Smooth muscle cell (in vitro differentiated cells): ENCODE results near the gene FAM83E. TPM values are rescaled to one million over a fixed set of nuclear protein-coding genes. Genes with fewer than 3 reads are reported as not detected.

Experiments
- DNase-seq: peaks from one replicate; lab custom pipeline; 2025; ENCODE audit not compliant: unreplicated experiment; lab: John Stamatoyannopoulos, UW
- H2AFZ ChIP-seq: fragments of 200-600 bp; sonication (generic); 2 replicates; pipeline ENCODE4 v1.6.0; 2016; ENCODE audit warnings: antibody characterized with exemption, low read depth, mild to moderate bottlenecking
- H3F3A ChIP-seq: fragments of 200-600 bp; sonication (generic); 2 replicates; pipeline ENCODE4 v1.6.0; 2017; ENCODE audit warnings: antibody characterized with exemption, low read depth
- H3K27ac ChIP-seq: fragments of 200-600 bp; sonication (generic); 2 replicates; pipeline ENCODE4 v1.5.1; 2016; ENCODE audit warnings: low read depth, mild to moderate bottlenecking
- H3K27me3 ChIP-seq: fragments of 200-600 bp; sonication (generic); 2 replicates; pipeline ENCODE4 v1.6.1; 2016; ENCODE audit warnings: low read depth, mild to moderate bottlenecking
- H3K36me3 ChIP-seq: fragments of 200-600 bp; sonication (generic); 2 replicates; pipeline ENCODE4 v1.5.1; 2016; ENCODE audit warnings: low read depth
- H3K4me1 ChIP-seq: fragments of 200-600 bp; sonication (generic); 2 replicates; pipeline ENCODE4 v1.5.1; 2016; ENCODE audit warnings: low read depth
- H3K4me2 ChIP-seq: fragments of 200-600 bp; sonication (generic); 2 replicates; pipeline ENCODE4 v1.6.0; 2016; ENCODE audit warnings: mild to moderate bottlenecking
- H3K4me3 ChIP-seq: fragments of 200-600 bp; sonication (generic); 2 replicates; pipeline ENCODE4 v1.5.1; 2016; ENCODE audit warnings: mild to moderate bottlenecking
- H3K79me2 ChIP-seq: fragments of 200-600 bp; sonication (generic); 2 replicates; pipeline ENCODE4 v1.6.0; 2016; ENCODE audit warnings: low read depth, mild to moderate bottlenecking
- H3K9ac ChIP-seq: fragments of 200-600 bp; sonication (generic); 2 replicates; pipeline ENCODE4 v1.6.0; 2016; ENCODE audit warnings: low read depth
- H3K9me3 ChIP-seq: fragments of 200-600 bp; sonication (generic); replicated peaks from 2 replicates; pipeline ENCODE4 v1.5.1; 2016; ENCODE audit warnings: low read depth
- H4K20me1 ChIP-seq: fragments of 200-600 bp; sonication (generic); 2 replicates; pipeline ENCODE4 v1.6.0; 2016; ENCODE audit warnings: low read depth
- WGBS: methylation state at CpG from one replicate; pipeline ENCODE4 v1.1.7; 2016; ENCODE audit warnings: low lambda C conversion rate; 5-methylcytosine and 5-hydroxymethylcytosine counted together
- polyA plus RNA-seq: library from polyadenylated mRNA; unstranded; fragments of >200 nt; fragmentation: Nextera tagmentation; extraction: Ambion mirVana; gene quantifications from 2 replicates; pipeline ENCODE4 v1.2.1, GENCODE V29; 2016
- total RNA-seq: library from RNA; depleted of rRNA; stranded (reverse); fragments of >200 nt; gene quantifications from 2 replicates; pipeline ENCODE4 v1.2.3, GENCODE V29; 2014
- TF ChIP-seq, protein P1 (sequence below): fragments of 200-600 bp; sonication (generic); IDR thresholded peaks from 2 replicates; pipeline ENCODE4 v1.5.1; 2017; ENCODE audit warnings: borderline replicate concordance, mild to moderate bottlenecking, antibody characterized with exemption; ENCODE audit not compliant: insufficient read depth, poor library complexity, severe bottlenecking

Gene FAM83E
- total and polyA plus RNA-seq, 2 experiments from 2014 or later = 0.49 TPM

DNA sequence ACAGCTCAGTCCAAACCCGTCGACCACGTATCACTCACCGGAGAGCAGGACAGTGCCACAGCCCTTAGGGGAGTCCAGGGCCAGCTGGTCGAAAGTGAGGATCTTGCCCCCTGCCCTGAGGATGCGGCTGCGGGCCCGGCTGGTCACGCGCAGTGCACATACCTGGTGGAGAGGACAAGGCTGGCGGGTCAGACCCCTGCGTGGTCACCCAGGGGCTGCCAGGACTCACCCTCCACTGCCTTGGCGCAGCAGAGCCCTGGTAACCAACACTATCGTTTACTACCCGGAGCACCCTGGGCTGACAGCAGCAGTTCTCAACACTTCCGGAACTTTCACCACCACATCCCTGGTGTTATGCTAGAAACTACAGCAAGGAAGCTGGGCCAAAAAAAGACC, 1.2 kb upstream of the FAM83E start:
- Histone ChIP-seq H3K79me2 (peaks cover 27% of the 10 kb centered on the region), H3K4me2 (no peak overlapping the region), H3K9me3 (no peaks in the 10 kb centered on the region), H3K9ac (no peak overlapping the region), H3K36me3 (peaks cover 3% of the 10 kb centered on the region), H4K20me1 (peaks cover 41% of the 10 kb centered on the region), H3K4me3 (no peak overlapping the region), H3K4me1 (peaks cover 21% of the 10 kb centered on the region), H3K27me3 (no peaks in the 10 kb centered on the region), H3F3A (peaks cover 21% of the 10 kb centered on the region), H2AFZ (no peak overlapping the region), H3K27ac (no peak overlapping the region)
- WGBS = 98% methylated on average over 16 of the region's 16 CpGs
- TF ChIP-seq, protein P1, sequence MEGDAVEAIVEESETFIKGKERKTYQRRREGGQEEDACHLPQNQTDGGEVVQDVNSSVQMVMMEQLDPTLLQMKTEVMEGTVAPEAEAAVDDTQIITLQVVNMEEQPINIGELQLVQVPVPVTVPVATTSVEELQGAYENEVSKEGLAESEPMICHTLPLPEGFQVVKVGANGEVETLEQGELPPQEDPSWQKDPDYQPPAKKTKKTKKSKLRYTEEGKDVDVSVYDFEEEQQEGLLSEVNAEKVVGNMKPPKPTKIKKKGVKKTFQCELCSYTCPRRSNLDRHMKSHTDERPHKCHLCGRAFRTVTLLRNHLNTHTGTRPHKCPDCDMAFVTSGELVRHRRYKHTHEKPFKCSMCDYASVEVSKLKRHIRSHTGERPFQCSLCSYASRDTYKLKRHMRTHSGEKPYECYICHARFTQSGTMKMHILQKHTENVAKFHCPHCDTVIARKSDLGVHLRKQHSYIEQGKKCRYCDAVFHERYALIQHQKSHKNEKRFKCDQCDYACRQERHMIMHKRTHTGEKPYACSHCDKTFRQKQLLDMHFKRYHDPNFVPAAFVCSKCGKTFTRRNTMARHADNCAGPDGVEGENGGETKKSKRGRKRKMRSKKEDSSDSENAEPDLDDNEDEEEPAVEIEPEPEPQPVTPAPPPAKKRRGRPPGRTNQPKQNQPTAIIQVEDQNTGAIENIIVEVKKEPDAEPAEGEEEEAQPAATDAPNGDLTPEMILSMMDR = no peak
- no peak for DNase-seq

DNA sequence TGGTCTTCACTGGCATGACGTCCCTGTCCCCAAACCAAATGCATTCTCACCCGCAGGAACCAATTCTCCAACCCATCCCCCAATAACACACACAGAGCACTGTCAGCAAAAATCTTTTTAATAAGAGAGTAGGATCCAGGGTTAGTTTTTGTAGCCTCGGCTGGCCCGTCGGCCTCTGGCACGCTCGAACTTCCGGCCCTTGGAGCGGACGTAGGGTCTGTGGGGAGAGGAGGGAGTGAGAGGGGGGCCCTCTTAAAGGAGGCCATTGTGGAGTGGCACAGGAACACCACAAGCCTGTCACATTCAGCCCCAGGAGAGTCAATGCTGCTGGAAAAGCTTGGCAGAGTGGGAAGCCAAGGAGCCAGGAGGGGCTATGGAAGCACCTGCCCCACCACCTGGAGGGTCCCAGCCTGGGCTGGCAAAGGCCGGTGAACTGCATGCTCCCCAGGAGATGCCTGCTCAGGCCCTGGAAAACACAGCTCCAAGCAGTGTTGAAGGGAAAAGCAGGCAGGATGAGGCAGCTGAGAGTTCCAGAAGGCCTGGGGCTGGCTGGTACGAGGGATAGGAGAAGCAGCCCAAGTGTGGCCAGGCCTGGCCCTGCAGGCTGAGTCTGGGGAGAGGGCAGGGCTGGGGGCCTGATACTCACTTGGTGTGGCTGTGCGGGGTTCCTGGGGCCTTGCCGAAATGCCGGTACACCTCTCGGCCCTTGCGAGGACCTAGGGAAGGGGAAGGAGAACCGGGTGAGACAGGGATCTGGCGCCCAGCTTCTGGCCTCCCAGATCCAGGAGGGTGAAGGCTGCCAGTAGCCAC, 560 bp upstream of the FAM83E start:
- Histone ChIP-seq H3K36me3 (peaks cover 3% of the 10 kb centered on the region), H4K20me1 (peaks cover 41% of the 10 kb centered on the region), H3K27ac (no peak overlapping the region), H3K79me2 (peaks cover 27% of the 10 kb centered on the region), H3K9ac (no peak overlapping the region), H3F3A (peaks cover 21% of the 10 kb centered on the region), H2AFZ (no peak overlapping the region), H3K27me3 (no peaks in the 10 kb centered on the region), H3K9me3 (no peaks in the 10 kb centered on the region), H3K4me2 (no peak overlapping the region), H3K4me3 (no peak overlapping the region), H3K4me1 (peaks cover 21% of the 10 kb centered on the region)
- no peak for DNase-seq
- TF ChIP-seq, protein P1 = no peak
- WGBS = 87% methylated on average over 19 of the region's 19 CpGs

GRCh38 chr19:48613852-48614435, 932 bp downstream of the FAM83E start:
- H3K9me3 ChIP-seq = no peaks in the 10 kb centered on the region
- H3K27ac ChIP-seq = no peak overlapping the region
- no peak overlapping the region for H3K4me2 ChIP-seq
- H3K4me1 ChIP-seq = peaks cover 21% of the 10 kb centered on the region
- H3F3A ChIP-seq = peaks cover 21% of the 10 kb centered on the region
- H2AFZ ChIP-seq = no peak overlapping the region
- H3K36me3 ChIP-seq = peaks cover 3% of the 10 kb centered on the region
- TF ChIP-seq, protein P1 = no peak
- H3K79me2 ChIP-seq = peaks cover 27% of the 10 kb centered on the region
- DNase-seq = no peak
- 86% methylated on average over 13 of the region's 13 CpGs for WGBS
- H3K4me3 ChIP-seq = no peak overlapping the region
- H3K27me3 ChIP-seq = no peaks in the 10 kb centered on the region
- H3K9ac ChIP-seq = no peak overlapping the region
- H4K20me1 ChIP-seq = peaks cover 41% of the 10 kb centered on the region
